ENCODE results near the gene DHX9.

DHX9 gene

DNA sequence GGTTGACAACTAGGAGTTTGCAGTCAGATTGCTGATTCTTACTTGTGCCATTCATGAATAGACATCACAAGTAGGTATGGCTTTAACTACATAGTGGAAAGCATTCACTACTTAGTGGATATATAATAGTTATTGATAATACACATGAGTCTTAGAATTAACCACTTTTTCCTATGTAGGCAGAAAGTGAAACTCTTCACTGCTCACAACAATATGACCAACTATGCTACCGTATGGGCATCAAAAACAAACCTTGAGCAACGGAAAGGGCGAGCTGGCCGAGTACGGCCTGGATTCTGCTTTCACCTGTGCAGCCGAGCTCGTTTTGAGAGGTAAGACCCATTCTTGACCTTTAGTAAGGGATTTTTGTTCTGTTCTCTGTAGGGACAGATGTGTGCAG, 38.7 kb downstream of the DHX9 start:
- H3K36me3 ChIP-seq (ENCODE audit: control insufficient read depth, low read length) = peaks cover 99% of the 10 kb centered on the region
- H3K9me2 ChIP-seq (replicated peaks; ENCODE audit: control insufficient read depth, low read length) = no peaks in the 10 kb centered on the region
- H3K27me3 ChIP-seq (ENCODE audit: control insufficient read depth, low read length) = no peaks in the 10 kb centered on the region
- no peak for TF ChIP-seq EZH2phosphoT487 (IDR thresholded peaks at IDR 0.05; ENCODE audit: borderline replicate concordance, low read length)
- TF ChIP-seq CTCF (IDR thresholded peaks at IDR 0.05; ENCODE audit: low read depth, low read length, poor library complexity, severe bottlenecking) = no peak
- H3K4me3 ChIP-seq (ENCODE audit: low read length) = no peak overlapping the region
- no peak overlapping the region for H3K27ac ChIP-seq (ENCODE audit: low read depth, low read length)
- no peak overlapping the region for H3K4me2 ChIP-seq (ENCODE audit: low read length)
- H3F3A ChIP-seq (ENCODE audit: control insufficient read depth, insufficient read depth) = peaks cover 16% of the 10 kb centered on the region; the same call in 1 of the 2 replicates
- H3K4me1 ChIP-seq (ENCODE audit: control insufficient read depth, low read length) = no peaks in the 10 kb centered on the region
- no peaks in the 10 kb centered on the region for H3K9me3 ChIP-seq (ENCODE audit: control insufficient read depth, insufficient read depth, low read length)
- peaks cover 9% of the 10 kb centered on the region; the same call in 1 of the 2 replicates for H4K20me1 ChIP-seq (ENCODE audit: control insufficient read depth, insufficient read depth, low read depth, low read length)
- H3K79me2 ChIP-seq (ENCODE audit: control insufficient read depth, low read length) = no peaks in the 10 kb centered on the region; the same call in 1 of the 2 replicates

- Histone ChIP-seq H3K36me3 (ENCODE audit: control insufficient read depth, low read length) (peaks cover 92% of the 10 kb centered on the region), H3K9me3 (ENCODE audit: control insufficient read depth, insufficient read depth, low read length) (no peaks in the 10 kb centered on the region), H3K4me1 (ENCODE audit: control insufficient read depth, low read length) (no peaks in the 10 kb centered on the region), H3K27me3 (ENCODE audit: control insufficient read depth, low read length) (no peaks in the 10 kb centered on the region), H3K4me2 (ENCODE audit: low read length) (no peak overlapping the region), H3K79me2 (ENCODE audit: control insufficient read depth, low read length) (no peaks in the 10 kb centered on the region), H3F3A (ENCODE audit: control insufficient read depth, insufficient read depth) (peaks cover 62% of the 10 kb centered on the region), H3K4me3 (ENCODE audit: low read length) (no peak overlapping the region), H4K20me1 (ENCODE audit: control insufficient read depth, insufficient read depth, low read depth, low read length) (peaks cover 3% of the 10 kb centered on the region), H3K27ac (ENCODE audit: low read depth, low read length) (no peak overlapping the region), H3K9me2 (replicated peaks; ENCODE audit: control insufficient read depth, low read length) (no peaks in the 10 kb centered on the region)
- no peak for TF ChIP-seq CTCF (IDR thresholded peaks at IDR 0.05; ENCODE audit: low read depth, low read length, poor library complexity, severe bottlenecking)
- TF ChIP-seq EZH2phosphoT487 (IDR thresholded peaks at IDR 0.05; ENCODE audit: borderline replicate concordance, low read length) = no peak
Measured at GRCh38 chr1:182884872-182885271, 45.7 kb downstream of the DHX9 start.

DNA sequence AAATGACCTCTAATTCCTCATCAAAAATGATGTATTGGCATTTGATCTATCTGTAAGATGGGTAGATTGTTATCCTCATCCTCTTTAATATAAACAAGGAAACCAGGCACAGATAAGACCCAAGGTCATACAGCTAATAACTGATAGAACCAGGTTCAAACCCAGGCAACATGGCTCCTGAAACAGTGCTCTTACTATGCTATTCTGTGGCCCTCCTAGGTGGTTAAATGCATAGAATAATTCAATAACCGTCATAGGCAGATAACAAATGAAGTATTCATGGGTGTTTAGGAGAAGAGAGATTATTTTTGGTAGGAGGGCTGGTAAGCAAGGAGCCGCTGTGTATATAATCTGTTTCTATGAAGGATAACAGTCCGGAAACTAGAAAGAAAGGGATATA, 46.4 kb downstream of the DHX9 start:
- H3K9me3 ChIP-seq (ENCODE audit: control insufficient read depth, insufficient read depth, low read length) = no peaks in the 10 kb centered on the region
- H3K36me3 ChIP-seq (ENCODE audit: control insufficient read depth, low read length) = peaks cover 85% of the 10 kb centered on the region
- no peak overlapping the region for H3K4me2 ChIP-seq (ENCODE audit: low read length)
- peaks cover 59% of the 10 kb centered on the region for H3F3A ChIP-seq (ENCODE audit: control insufficient read depth, insufficient read depth)
- no peak overlapping the region for H3K4me3 ChIP-seq (ENCODE audit: low read length)
- H4K20me1 ChIP-seq (ENCODE audit: control insufficient read depth, insufficient read depth, low read depth, low read length) = peaks cover 3% of the 10 kb centered on the region
- no peak overlapping the region for H3K27ac ChIP-seq (ENCODE audit: low read depth, low read length)
- no peaks in the 10 kb centered on the region for H3K9me2 ChIP-seq (replicated peaks; ENCODE audit: control insufficient read depth, low read length)
- TF ChIP-seq EZH2phosphoT487 (IDR thresholded peaks at IDR 0.05; ENCODE audit: borderline replicate concordance, low read length) (no peak), CTCF (IDR thresholded peaks at IDR 0.05; ENCODE audit: low read depth, low read length, poor library complexity, severe bottlenecking) (no peak)
- no peaks in the 10 kb centered on the region for H3K4me1 ChIP-seq (ENCODE audit: control insufficient read depth, low read length)
- no peaks in the 10 kb centered on the region for H3K79me2 ChIP-seq (ENCODE audit: control insufficient read depth, low read length)
- H3K27me3 ChIP-seq (ENCODE audit: control insufficient read depth, low read length) = no peaks in the 10 kb centered on the region

All from DOHH2 (cell line).